Fibroblast of lung (primary cell): ENCODE data around the gene NEK10. TPM values are rescaled to one million over a fixed set of nuclear protein-coding genes. Genes with fewer than 3 reads are reported as not detected.

Experiments used
- DNase-seq, 2 donors: peaks; one replicate each; pipeline versions ENCODE4 v3.0.0 to v3.0.0-alpha.2; 2010; ENCODE audit warnings: low read depth in 2 of 2
- H2AFZ ChIP-seq: 2 replicates; pipeline ENCODE4 v1.5.1; 2012; ENCODE audit warnings: low read length, control low read depth, inconsistent platforms
- H3K27ac ChIP-seq: 2 replicates; pipeline ENCODE4 v1.5.1; 2011; ENCODE audit warnings: low read length, control low read depth; ENCODE audit not compliant: insufficient read depth
- H3K27me3 ChIP-seq: 2 replicates; pipeline ENCODE4 v1.5.1; 2011; ENCODE audit warnings: mild to moderate bottlenecking, low read length; ENCODE audit not compliant: control insufficient read depth, insufficient read depth
- H3K36me3 ChIP-seq: 2 replicates; pipeline ENCODE4 v1.5.1; 2011; ENCODE audit warnings: low read length; ENCODE audit not compliant: control insufficient read depth, insufficient read depth
- H3K4me1 ChIP-seq: 2 replicates; pipeline ENCODE4 v1.5.1; 2011; ENCODE audit warnings: low read length; ENCODE audit not compliant: control insufficient read depth, insufficient read depth; ENCODE audit errors: extremely low read depth
- H3K4me2 ChIP-seq: 2 replicates; pipeline ENCODE4 v1.5.1; 2011; ENCODE audit warnings: low read length, control low read depth; ENCODE audit not compliant: insufficient read depth; ENCODE audit errors: extremely low read depth
- H3K4me3 ChIP-seq, 4 experiments: fragments of 200-600 bp in 1 of 4; sonication (generic) in 1 of 4; replicated peaks in 1 of 4; 2 replicates each; pipeline ENCODE4 v1.5.1; 2011 to 2016; ENCODE audit warnings: low read length in 4 of 4, low read depth in 3 of 4, mild to moderate bottlenecking in 3 of 4, control low read depth in 2 of 4, inconsistent platforms in 1 of 4, mixed read lengths in 1 of 4; ENCODE audit not compliant: insufficient read depth in 1 of 4; ENCODE audit errors: control extremely low read depth in 1 of 4
- H3K79me2 ChIP-seq: 2 replicates; pipeline ENCODE4 v1.5.1; 2012; ENCODE audit warnings: mild to moderate bottlenecking, low read length, inconsistent platforms; ENCODE audit not compliant: control insufficient read depth, insufficient read depth
- H3K9ac ChIP-seq: 2 replicates; pipeline ENCODE4 v1.5.1; 2011; ENCODE audit warnings: mild to moderate bottlenecking, low read length, control low read depth; ENCODE audit not compliant: insufficient read depth
- H3K9me3 ChIP-seq: 2 replicates; pipeline ENCODE4 v1.5.1; 2012; ENCODE audit warnings: low read depth, low read length; ENCODE audit not compliant: control insufficient read depth, insufficient read depth
- H4K20me1 ChIP-seq: 2 replicates; pipeline ENCODE4 v1.5.1; 2011; ENCODE audit warnings: low read length; ENCODE audit not compliant: control insufficient read depth, insufficient read depth; ENCODE audit errors: extremely low read depth
- EZH2 ChIP-seq: IDR thresholded peaks from 2 replicates; pipeline ENCODE4 v1.5.1; 2012; ENCODE audit warnings: low read length, control low read depth, mild to moderate bottlenecking; ENCODE audit errors: missing control alignments
- polyA plus RNA-seq, 2 donors: library from polyadenylated mRNA; depleted of rRNA in 1 of 2; stranded (reverse) in 1 of 2; unstranded in 1 of 2; fragments of >200 nt; gene quantifications; 2 replicates each; pipeline ENCODE4 v1.2.1, GENCODE V29; 2011 to 2012; ENCODE audit warnings: missing spikeins in 1 of 2
- total RNA-seq: library from RNA; depleted of rRNA; stranded (reverse); fragments of >200 nt; gene quantifications from 2 replicates; pipeline ENCODE4 v1.2.1, GENCODE V29; 2014
- TF ChIP-seq, protein P1 (sequence below), 2 donors: IDR thresholded peaks in 1 of 2; conservative IDR thresholded peaks in 1 of 2; 1 replicate in 1 of 2; 2 replicates in 1 of 2; pipeline ENCODE4 v1.5.1; 2011 to 2012; ENCODE audit warnings: low read length in 2 of 2, control low read depth in 1 of 2, inconsistent platforms in 1 of 2, low read depth in 1 of 2, mild to moderate bottlenecking in 1 of 2

Gene NEK10
- total and polyA plus RNA-seq, 2 donors (not counting 1 experiment from before 2014, with no cell fraction given), result 1.4 to 23.0 TPM

DNA sequence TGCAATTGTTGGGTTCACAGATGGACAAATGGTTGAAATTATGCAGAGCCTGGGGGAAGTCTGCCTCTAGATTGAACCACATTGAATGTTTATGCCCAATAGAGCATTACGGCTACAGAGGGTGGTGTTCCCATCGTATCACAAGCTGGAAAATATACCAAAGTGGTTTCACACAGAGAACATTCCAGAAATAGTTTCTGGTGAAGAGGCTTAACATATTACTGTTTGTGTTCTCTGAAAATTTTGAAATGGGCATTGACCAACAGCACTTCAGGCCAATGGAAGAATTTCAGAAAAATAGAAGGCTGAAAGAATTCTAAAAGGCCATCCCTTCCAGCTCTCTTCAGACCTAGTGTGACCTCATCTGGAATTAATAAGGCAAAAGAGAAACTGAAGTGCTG is 203.9 kb downstream of the NEK10 start:
- H3K4me3 ChIP-seq, result no peak overlapping the region
- H3K4me1 ChIP-seq, result peaks cover 2% of the 10 kb centered on the region
- H3K27me3 ChIP-seq, result no peaks in the 10 kb centered on the region
- DNase-seq, result peak; percentile 64 to 88
- H4K20me1 ChIP-seq, result no peaks in the 10 kb centered on the region
- H3K36me3 ChIP-seq, result no peaks in the 10 kb centered on the region
- no peak overlapping the region for H3K4me2 ChIP-seq
- H3K27ac ChIP-seq, result no peak overlapping the region
- TF ChIP-seq EZH2, result no peak
- TF ChIP-seq, protein P1, sequence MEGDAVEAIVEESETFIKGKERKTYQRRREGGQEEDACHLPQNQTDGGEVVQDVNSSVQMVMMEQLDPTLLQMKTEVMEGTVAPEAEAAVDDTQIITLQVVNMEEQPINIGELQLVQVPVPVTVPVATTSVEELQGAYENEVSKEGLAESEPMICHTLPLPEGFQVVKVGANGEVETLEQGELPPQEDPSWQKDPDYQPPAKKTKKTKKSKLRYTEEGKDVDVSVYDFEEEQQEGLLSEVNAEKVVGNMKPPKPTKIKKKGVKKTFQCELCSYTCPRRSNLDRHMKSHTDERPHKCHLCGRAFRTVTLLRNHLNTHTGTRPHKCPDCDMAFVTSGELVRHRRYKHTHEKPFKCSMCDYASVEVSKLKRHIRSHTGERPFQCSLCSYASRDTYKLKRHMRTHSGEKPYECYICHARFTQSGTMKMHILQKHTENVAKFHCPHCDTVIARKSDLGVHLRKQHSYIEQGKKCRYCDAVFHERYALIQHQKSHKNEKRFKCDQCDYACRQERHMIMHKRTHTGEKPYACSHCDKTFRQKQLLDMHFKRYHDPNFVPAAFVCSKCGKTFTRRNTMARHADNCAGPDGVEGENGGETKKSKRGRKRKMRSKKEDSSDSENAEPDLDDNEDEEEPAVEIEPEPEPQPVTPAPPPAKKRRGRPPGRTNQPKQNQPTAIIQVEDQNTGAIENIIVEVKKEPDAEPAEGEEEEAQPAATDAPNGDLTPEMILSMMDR (conservative IDR thresholded peaks at IDR 0.05 in 1 of 2, IDR thresholded peaks at IDR 0.05 in 1 of 2; ENCODE audit: low read depth in 1 of 2, low read length in 2 of 2), result no peak
- no peak overlapping the region for H2AFZ ChIP-seq
- H3K9ac ChIP-seq, result no peak overlapping the region
- no peaks in the 10 kb centered on the region for H3K9me3 ChIP-seq
- H3K79me2 ChIP-seq, result no peaks in the 10 kb centered on the region

DNA sequence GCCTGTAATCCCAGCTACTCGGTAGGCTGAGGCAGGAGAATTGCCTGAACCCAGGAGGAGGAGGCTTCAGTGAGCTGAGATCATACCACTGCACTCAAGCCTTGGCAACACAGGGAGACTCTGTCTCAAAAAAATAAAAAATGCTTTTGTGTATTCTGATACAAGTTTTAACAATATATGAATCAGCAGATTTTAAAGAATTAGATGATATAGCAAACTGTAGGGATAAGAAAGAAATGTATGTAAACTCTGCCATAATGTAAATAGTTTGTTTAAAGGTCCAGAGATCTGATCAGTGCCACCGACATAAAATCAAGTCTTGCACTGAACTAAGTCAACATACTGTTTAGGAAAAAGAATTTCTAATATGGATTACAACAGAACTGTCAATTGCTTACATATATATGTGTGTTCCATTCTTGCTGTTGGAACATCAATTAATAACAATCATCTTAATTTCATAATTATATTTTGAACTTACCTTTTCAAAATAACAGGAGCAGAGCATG is 208.3 kb downstream of the NEK10 start:
- Histone ChIP-seq H4K20me1 (no peaks in the 10 kb centered on the region), H3K4me2 (no peak overlapping the region), H3K79me2 (no peaks in the 10 kb centered on the region), H3K27me3 (no peaks in the 10 kb centered on the region), H3K27ac (no peak overlapping the region), H2AFZ (no peak overlapping the region), H3K4me3 (no peak overlapping the region), H3K4me1 (no peaks in the 10 kb centered on the region), H3K9ac (no peak overlapping the region), H3K36me3 (no peaks in the 10 kb centered on the region), H3K9me3 (no peaks in the 10 kb centered on the region)
- no peak for DNase-seq
- no peak for TF ChIP-seq EZH2
- TF ChIP-seq, protein P1 (conservative IDR thresholded peaks at IDR 0.05 in 1 of 2, IDR thresholded peaks at IDR 0.05 in 1 of 2; ENCODE audit: low read depth in 1 of 2, low read length in 2 of 2), result no peak

DNA sequence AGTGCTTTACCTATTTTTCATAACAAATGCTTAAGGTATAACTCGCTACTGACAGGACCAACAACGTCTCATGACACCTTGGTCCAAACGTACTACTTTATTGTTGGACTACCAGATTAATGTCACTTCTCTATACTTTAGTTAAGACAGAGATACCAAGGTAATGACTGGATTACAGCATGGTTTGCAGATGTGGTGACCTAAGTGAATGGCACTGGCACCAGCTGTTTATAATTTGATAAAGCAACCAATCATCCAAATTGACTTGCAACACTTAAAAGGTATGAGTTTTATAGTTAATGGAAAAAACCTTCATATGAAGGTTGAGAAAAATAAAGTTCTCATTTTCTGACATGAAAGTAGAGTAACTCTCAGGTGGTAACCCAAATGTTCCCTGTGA is 209.0 kb downstream of the NEK10 start:
- H2AFZ ChIP-seq, result no peak overlapping the region
- H3K4me2 ChIP-seq, result no peak overlapping the region
- no peaks in the 10 kb centered on the region for H3K79me2 ChIP-seq
- no peak for TF ChIP-seq EZH2
- TF ChIP-seq, protein P1 (conservative IDR thresholded peaks at IDR 0.05 in 1 of 2, IDR thresholded peaks at IDR 0.05 in 1 of 2; ENCODE audit: low read depth in 1 of 2, low read length in 2 of 2), result no peak
- H3K36me3 ChIP-seq, result no peaks in the 10 kb centered on the region
- H3K4me3 ChIP-seq, result no peak overlapping the region
- no peaks in the 10 kb centered on the region for H4K20me1 ChIP-seq
- no peak for DNase-seq
- no peaks in the 10 kb centered on the region for H3K4me1 ChIP-seq
- H3K9ac ChIP-seq, result no peak overlapping the region
- H3K9me3 ChIP-seq, result no peaks in the 10 kb centered on the region
- no peaks in the 10 kb centered on the region for H3K27me3 ChIP-seq
- no peak overlapping the region for H3K27ac ChIP-seq
